HG03175 (cell line): ENCODE data around the gene PACRG.

Experiments
- ATAC-seq: cut with Tn5 transposase; IDR thresholded peaks from one replicate; pipeline ENCODE4 v1.9.1; 2021; ENCODE audit warnings: mild to moderate bottlenecking, moderate library complexity; ENCODE audit not compliant: unreplicated experiment

PACRG gene

GRCh38 chr6:163191704-163192537, 464.1 kb downstream of the PACRG start:
- ATAC-seq, result no peak

- ATAC-seq, result no peak
Observed at GRCh38 chr6:163192591-163192990, 464.8 kb downstream of the PACRG start.

GRCh38 chr6:163193326-163193725, 465.6 kb downstream of the PACRG start:
- ATAC-seq, result no peak

- no peak for ATAC-seq
Observed at GRCh38 chr6:163195721-163196691, 468.2 kb downstream of the PACRG start.

- ATAC-seq, result no peak
Observed at GRCh38 chr6:163197839-163198238, 470.1 kb downstream of the PACRG start.

GRCh38 chr6:163198396-163198795, 470.6 kb downstream of the PACRG start:
- ATAC-seq, result no peak

- ATAC-seq, result no peak
Observed at GRCh38 chr6:163199371-163199770, 471.6 kb downstream of the PACRG start.

- no peak for ATAC-seq
Observed at GRCh38 chr6:163200289-163200688, 472.5 kb downstream of the PACRG start.

GRCh38 chr6:163200694-163201093, 472.9 kb downstream of the PACRG start:
- ATAC-seq, result no peak

GRCh38 chr6:163201855-163202254, 474.1 kb downstream of the PACRG start:
- no peak for ATAC-seq

- ATAC-seq, result no peak
Observed at GRCh38 chr6:163206196-163206595, 478.4 kb downstream of the PACRG start.

- no peak for ATAC-seq
Observed at GRCh38 chr6:163207431-163208383, 479.9 kb downstream of the PACRG start.

GRCh38 chr6:163209005-163209404, 481.2 kb downstream of the PACRG start:
- no peak for ATAC-seq

GRCh38 chr6:163212123-163212522, 484.3 kb downstream of the PACRG start:
- no peak for ATAC-seq

GRCh38 chr6:163214259-163214658, 486.5 kb downstream of the PACRG start:
- no peak for ATAC-seq

GRCh38 chr6:163218361-163218894, 490.7 kb downstream of the PACRG start:
- ATAC-seq, result no peak

- no peak for ATAC-seq
Observed at GRCh38 chr6:163226181-163226835, 498.5 kb downstream of the PACRG start.

- ATAC-seq, result no peak
Observed at GRCh38 chr6:163226836-163227485, 499.2 kb downstream of the PACRG start.

GRCh38 chr6:163228041-163228440, 500.3 kb downstream of the PACRG start:
- ATAC-seq, result no peak
